Uterus (tissue), 4 donors: Measurements from ENCODE around the gene IGFN1. TPM values are rescaled to one million over a fixed set of nuclear protein-coding genes. Genes with fewer than 3 reads are reported as not detected.

Experiments used
- DNase-seq, 2 donors: peaks; one replicate each; pipeline ENCODE4 v3.0.0-alpha.2; 2019 to 2020
- H3K27ac ChIP-seq, 2 donors: fragments of 200-600 bp; sonication (generic); 1 replicate in 1 of 2; 2 replicates in 1 of 2; pipeline ENCODE4 v1.5.1; 2016 to 2018
- H3K27me3 ChIP-seq, 2 donors: fragments of 200-600 bp; sonication (generic); one replicate each; pipeline ENCODE4 v1.5.1; 2018 to 2019; ENCODE audit warnings: control low read depth in 1 of 2
- H3K36me3 ChIP-seq, 2 donors: fragments of 200-600 bp; sonication (generic); one replicate each; pipeline ENCODE4 v1.5.1; 2019; ENCODE audit warnings: control low read depth in 1 of 2
- H3K4me1 ChIP-seq, 2 donors: fragments of 200-600 bp; sonication (generic); one replicate each; pipeline ENCODE4 v1.5.1; 2018 to 2019; ENCODE audit warnings: control low read depth in 1 of 2
- H3K4me3 ChIP-seq, 2 donors: fragments of 200-600 bp; sonication (generic); 1 replicate in 1 of 2; 2 replicates in 1 of 2; pipeline ENCODE4 v1.5.1; 2018 to 2019; ENCODE audit warnings: mild to moderate bottlenecking in 1 of 2
- H3K9me3 ChIP-seq, 2 donors: fragments of 200-600 bp; sonication (generic); one replicate each; pipeline ENCODE4 v1.5.1; 2019; ENCODE audit warnings: control low read depth in 1 of 2
- CTCF ChIP-seq, 4 experiments: fragments of 200-600 bp in 2 of 4; fragments of 450-650 bp in 2 of 4; sonication (generic) in 2 of 4; IDR thresholded peaks; one replicate each; pipeline ENCODE4 v1.5.1; 2016 to 2019; ENCODE audit warnings: antibody characterized with exemption in 4 of 4, mild to moderate bottlenecking in 2 of 4, moderate library complexity in 1 of 4
- POLR2A ChIP-seq, 2 donors: fragments of 450-650 bp; IDR thresholded peaks; one replicate each; pipeline ENCODE4 v1.6.1; 2016; ENCODE audit warnings: antibody characterized with exemption in 2 of 2, mild to moderate bottlenecking in 1 of 2, moderate library complexity in 1 of 2
- intact Hi-C: fragments of 100-400 bp; cut with DNase I; formaldehyde crosslinking; loops from one replicate; pipeline ENCODE4 v1.15.1; 2023; ENCODE audit warnings: low total_unique reads
- total RNA-seq, 4 donors: library from RNA; depleted of rRNA in 3 of 4; stranded (reverse); fragments of >200 nt in 3 of 4; gene quantifications; one replicate each; pipeline versions ENCODE4 v1.1.0 to v1.2.4, GENCODE V29; 2014 to 2023
- donor health status: DM: yes; HTN: yes; CAD: no.

Gene IGFN1
- total RNA-seq, 4 donors from 2014 or later = 0.51 to 5.4 (median 2.1) TPM; not detected in 1

GRCh38 chr1:201241736-201242135 is 51.1 kb downstream of the IGFN1 start:
- Histone ChIP-seq H3K4me3 (no peak overlapping the region), H3K4me1 (no peaks in the 10 kb centered on the region), H3K9me3 (no peaks in the 10 kb centered on the region), H3K27ac (no peak overlapping the region), H3K36me3 (no peaks in the 10 kb centered on the region), H3K27me3 (peaks cover 0 to 5% of the 10 kb centered on the region in 2 donors)
- no peak for DNase-seq
- TF ChIP-seq POLR2A (IDR thresholded peaks at IDR 0.05) (no peak), CTCF (IDR thresholded peaks at IDR 0.05) (no peak)
- intact Hi-C loops = no loop called here

- Histone ChIP-seq H3K27ac (no peak overlapping the region), H3K9me3 (no peaks in the 10 kb centered on the region), H3K4me3 (no peak overlapping the region), H3K36me3 (no peaks in the 10 kb centered on the region), H3K27me3 (peaks cover 0 to 5% of the 10 kb centered on the region in 2 donors), H3K4me1 (no peaks in the 10 kb centered on the region)
- TF ChIP-seq CTCF (IDR thresholded peaks at IDR 0.05) (no peak), POLR2A (IDR thresholded peaks at IDR 0.05) (no peak)
- intact Hi-C loops = no loop called here
- DNase-seq = no peak
These were observed 54.5 kb downstream of the IGFN1 start for GRCh38 chr1:201245082-201245481.

- TF ChIP-seq POLR2A (IDR thresholded peaks at IDR 0.05) (no peak), CTCF (IDR thresholded peaks at IDR 0.05) (no peak)
- Histone ChIP-seq H3K9me3 (no peaks in the 10 kb centered on the region), H3K4me1 (no peaks in the 10 kb centered on the region), H3K27me3 (no peaks in the 10 kb centered on the region), H3K4me3 (no peak overlapping the region), H3K27ac (no peak overlapping the region), H3K36me3 (no peaks in the 10 kb centered on the region)
- DNase-seq = no peak
- intact Hi-C loops = no loop called here
These were observed 58.3 kb downstream of the IGFN1 start for GRCh38 chr1:201248721-201249559.

GRCh38 chr1:201250326-201251011 is 59.8 kb downstream of the IGFN1 start:
- no peak overlapping the region for H3K27ac ChIP-seq
- TF ChIP-seq CTCF (IDR thresholded peaks at IDR 0.05) (no peak), POLR2A (IDR thresholded peaks at IDR 0.05) (no peak)
- no peak for DNase-seq
- H3K4me1 ChIP-seq = no peaks in the 10 kb centered on the region
- no peak overlapping the region for H3K4me3 ChIP-seq
- no peaks in the 10 kb centered on the region for H3K27me3 ChIP-seq
- intact Hi-C loops = loop anchor here (10.0 kb wide), 1 partner anchor 114 kb away; no protein-coding TSS in a partner anchor
- no peaks in the 10 kb centered on the region for H3K9me3 ChIP-seq
- no peaks in the 10 kb centered on the region for H3K36me3 ChIP-seq

GRCh38 chr1:201251411-201251810 is 60.8 kb downstream of the IGFN1 start:
- Histone ChIP-seq H3K9me3 (no peaks in the 10 kb centered on the region), H3K27ac (no peak overlapping the region), H3K4me3 (no peak overlapping the region), H3K36me3 (no peaks in the 10 kb centered on the region), H3K4me1 (no peaks in the 10 kb centered on the region), H3K27me3 (no peaks in the 10 kb centered on the region)
- TF ChIP-seq POLR2A (IDR thresholded peaks at IDR 0.05) (no peak), CTCF (IDR thresholded peaks at IDR 0.05) (no peak)
- intact Hi-C loops = loop anchor here (10.0 kb wide), 1 partner anchor 113 kb away; no protein-coding TSS in a partner anchor
- DNase-seq = no peak
